ENCODE measurements around the gene DYNC2H1. TPM values are rescaled to one million over a fixed set of nuclear protein-coding genes. Genes with fewer than 3 reads are reported as not detected.

The DYNC2H1 gene
- total RNA-seq, 2 donors from 2014 or later: 2.1 to 2.8 TPM

- no peak overlapping the region for H3K9ac ChIP-seq (ENCODE audit: low read depth in 2 of 2, low read length in 2 of 2)
- intact Hi-C loops (cut with DNase I): no loop called here
Measured at GRCh38 chr11:103448966-103449365, 339.7 kb downstream of the DYNC2H1 start.

GRCh38 chr11:103450241-103450640, 341.0 kb downstream of the DYNC2H1 start:
- intact Hi-C loops (cut with DNase I): no loop called here
- no peaks in the 10 kb centered on the region for H3K27me3 ChIP-seq

More at GRCh38 chr11:103448966-103449365, 339.7 kb downstream of the DYNC2H1 start:
- H3K4me1 ChIP-seq: no peaks in the 10 kb centered on the region
- no peak for TF ChIP-seq CTCF (IDR thresholded peaks at IDR 0.05)
- no peaks in the 10 kb centered on the region for H3K9me3 ChIP-seq
- H3K27ac ChIP-seq: no peak overlapping the region
- H3K27me3 ChIP-seq: no peaks in the 10 kb centered on the region
- DNase-seq: no peak
- no peak overlapping the region for H3K4me3 ChIP-seq
- no peaks in the 10 kb centered on the region for H3K36me3 ChIP-seq

GRCh38 chr11:103453126-103453525, 343.9 kb downstream of the DYNC2H1 start:
- H3K9ac ChIP-seq (ENCODE audit: low read depth in 2 of 2, low read length in 2 of 2): no peak overlapping the region
- no peaks in the 10 kb centered on the region for H3K36me3 ChIP-seq
- no peak overlapping the region for H3K4me3 ChIP-seq
- no peak for TF ChIP-seq CTCF (IDR thresholded peaks at IDR 0.05)
- intact Hi-C loops (cut with DNase I): no loop called here
- no peaks in the 10 kb centered on the region for H3K27me3 ChIP-seq
- no peak overlapping the region for H3K27ac ChIP-seq
- H3K9me3 ChIP-seq: no peaks in the 10 kb centered on the region
- no peaks in the 10 kb centered on the region for H3K4me1 ChIP-seq
- DNase-seq: no peak

More at GRCh38 chr11:103450241-103450640, 341.0 kb downstream of the DYNC2H1 start:
- no peaks in the 10 kb centered on the region for H3K9me3 ChIP-seq
- no peak for TF ChIP-seq CTCF (IDR thresholded peaks at IDR 0.05)
- no peaks in the 10 kb centered on the region for H3K4me1 ChIP-seq
- H3K27ac ChIP-seq: no peak overlapping the region
- H3K9ac ChIP-seq (ENCODE audit: low read depth in 2 of 2, low read length in 2 of 2): no peak overlapping the region
- no peak overlapping the region for H3K4me3 ChIP-seq
- no peaks in the 10 kb centered on the region for H3K36me3 ChIP-seq
- DNase-seq: no peak

- Histone ChIP-seq H3K27ac (no peak overlapping the region), H3K9me3 (no peaks in the 10 kb centered on the region), H3K4me1 (no peaks in the 10 kb centered on the region), H3K9ac (ENCODE audit: low read depth in 2 of 2, low read length in 2 of 2) (no peak overlapping the region), H3K36me3 (no peaks in the 10 kb centered on the region), H3K4me3 (no peak overlapping the region), H3K27me3 (no peaks in the 10 kb centered on the region)
- no peak for TF ChIP-seq CTCF (IDR thresholded peaks at IDR 0.05)
- no peak for DNase-seq
- intact Hi-C loops (cut with DNase I): no loop called here
Measured at GRCh38 chr11:103453915-103454709, 344.9 kb downstream of the DYNC2H1 start.

- H3K27me3 ChIP-seq: no peaks in the 10 kb centered on the region
- H3K36me3 ChIP-seq: no peaks in the 10 kb centered on the region
- no peak overlapping the region for H3K27ac ChIP-seq
- H3K4me1 ChIP-seq: no peaks in the 10 kb centered on the region
- H3K4me3 ChIP-seq: no peak overlapping the region
- no peak overlapping the region for H3K9ac ChIP-seq (ENCODE audit: low read depth in 2 of 2, low read length in 2 of 2)
- no peak for TF ChIP-seq CTCF (IDR thresholded peaks at IDR 0.05)
- H3K9me3 ChIP-seq: no peaks in the 10 kb centered on the region
- no peak for DNase-seq
- intact Hi-C loops (cut with DNase I): no loop called here
Measured at GRCh38 chr11:103464420-103464819, 355.2 kb downstream of the DYNC2H1 start.
